ENCODE results near the gene CRB3. TPM values are rescaled to one million over a fixed set of nuclear protein-coding genes. Genes with fewer than 3 reads are reported as not detected.
A peak's percentile ranks its signal among the peaks of the same experiment; 100 is the strongest.

CRB3 gene

GRCh38 chr19:6514926-6515544 lies 51.0 kb downstream of the CRB3 start:
- Histone ChIP-seq H3K9ac (ENCODE audit: low read length) (no peak overlapping the region), H3K27me3 (ENCODE audit: insufficient read depth, low read length, poor library complexity) (no peaks in the 10 kb centered on the region), H3K4me3 (ENCODE audit: low read length) (no peak overlapping the region), H3K4me1 (ENCODE audit: control insufficient read depth, low read depth, low read length) (no peaks in the 10 kb centered on the region), H2BK5ac (ENCODE audit: low read length) (no peak overlapping the region), H3K56ac (ENCODE audit: low read length) (no peak overlapping the region), H2AK5ac (ENCODE audit: low read length) (no peak overlapping the region), H3K79me2 (ENCODE audit: control insufficient read depth, insufficient read depth, low read length) (no peaks in the 10 kb centered on the region), H4K8ac (ENCODE audit: low read depth, low read length) (no peak overlapping the region), H2BK15ac (replicated peaks; ENCODE audit: low read depth) (no peak overlapping the region), H4K5ac (ENCODE audit: low read length) (no peak overlapping the region), H3K79me1 (ENCODE audit: low read length) (no peaks in the 10 kb centered on the region), H2BK120ac (ENCODE audit: low read depth, low read length) (no peak overlapping the region), H3K36me3 (ENCODE audit: control insufficient read depth, insufficient read depth, low read length) (no peaks in the 10 kb centered on the region), H3K18ac (ENCODE audit: low read length) (no peak overlapping the region), H3K4me2 (ENCODE audit: low read length) (no peak overlapping the region), H3K4ac (ENCODE audit: low read depth, low read length) (no peak overlapping the region), H3K23ac (ENCODE audit: low read length) (no peak overlapping the region), H3K27ac (ENCODE audit: low read depth, low read length) (no peak overlapping the region)
- no peak for DNase-seq
- WGBS (ENCODE audit: extremely low coverage, insufficient coverage, low lambda C conversion rate), result no CpG with 5 or more reads among the region's 15 CpGs

GRCh38 chr19:6516018-6516658 lies 52.1 kb downstream of the CRB3 start:
- H3K18ac ChIP-seq (ENCODE audit: low read length), result no peak overlapping the region
- H3K79me1 ChIP-seq (ENCODE audit: low read length), result no peaks in the 10 kb centered on the region
- no peaks in the 10 kb centered on the region for H3K4me1 ChIP-seq (ENCODE audit: control insufficient read depth, low read depth, low read length)
- WGBS (ENCODE audit: extremely low coverage, insufficient coverage, low lambda C conversion rate), result no CpG with 5 or more reads among the region's 26 CpGs
- H3K4ac ChIP-seq (ENCODE audit: low read depth, low read length), result no peak overlapping the region
- peak overlapping the region; percentile 77 for H3K56ac ChIP-seq (ENCODE audit: low read length)
- no peak overlapping the region for H2BK5ac ChIP-seq (ENCODE audit: low read length)
- peak overlapping the region; percentile 84 for H3K23ac ChIP-seq (ENCODE audit: low read length)
- no peak overlapping the region for H4K8ac ChIP-seq (ENCODE audit: low read depth, low read length)
- no peak overlapping the region for H3K27ac ChIP-seq (ENCODE audit: low read depth, low read length)
- no peaks in the 10 kb centered on the region for H3K27me3 ChIP-seq (ENCODE audit: insufficient read depth, low read length, poor library complexity)
- H3K36me3 ChIP-seq (ENCODE audit: control insufficient read depth, insufficient read depth, low read length), result no peaks in the 10 kb centered on the region
- H3K79me2 ChIP-seq (ENCODE audit: control insufficient read depth, insufficient read depth, low read length), result no peaks in the 10 kb centered on the region
- H2AK5ac ChIP-seq (ENCODE audit: low read length), result no peak overlapping the region
- peak; percentile 99 for DNase-seq
- H2BK15ac ChIP-seq (replicated peaks; ENCODE audit: low read depth), result no peak overlapping the region
- no peak overlapping the region for H4K5ac ChIP-seq (ENCODE audit: low read length)
- H3K4me2 ChIP-seq (ENCODE audit: low read length), result peak overlapping the region; percentile 85
- H2BK120ac ChIP-seq (ENCODE audit: low read depth, low read length), result no peak overlapping the region
- peak overlapping the region; percentile 54 for H3K9ac ChIP-seq (ENCODE audit: low read length)
- peak overlapping the region; percentile 42 for H3K4me3 ChIP-seq (ENCODE audit: low read length)

Small RNA genes within 50 kb of the gene (small RNA-seq; reads per million reads assigned to genes)
- not detected for gene AC010503.2 (ENCODE audit: insufficient read depth)

All from mesendoderm (in vitro differentiated cells).